GM18511 (cell line): ENCODE results near the gene GREB1.

ENCODE experiments used
- ATAC-seq: cut with Tn5 transposase; IDR thresholded peaks from one replicate; pipeline ENCODE4 v1.9.1; 2021; ENCODE audit warnings: mild to moderate bottlenecking, moderate library complexity; ENCODE audit not compliant: unreplicated experiment

GREB1 gene

DNA sequence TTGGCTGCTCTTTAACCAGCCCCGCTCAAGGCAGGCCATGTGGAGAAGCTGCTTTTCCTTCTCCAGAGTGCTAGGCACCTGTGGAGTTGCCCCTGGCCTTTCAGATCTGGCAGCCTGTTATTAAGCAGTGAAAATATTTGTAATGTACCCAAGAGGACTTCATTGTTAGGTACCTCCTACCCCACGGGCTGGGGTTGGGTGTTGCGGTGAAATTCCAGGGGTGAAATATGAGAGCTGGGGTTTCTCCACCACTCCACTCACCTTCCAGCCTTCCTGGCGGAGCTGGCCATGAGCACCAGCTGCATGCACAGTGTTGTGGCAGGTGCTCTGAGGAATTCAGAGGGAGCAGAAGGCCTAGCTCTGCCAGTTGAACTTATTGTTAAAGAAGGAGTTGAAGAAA lies 97.0 kb downstream of the GREB1 start:
- ATAC-seq, result no peak

GRCh38 chr2:11631462-11631861 lies 97.6 kb downstream of the GREB1 start:
- no peak for ATAC-seq

- no peak for ATAC-seq
These were observed 100.2 kb downstream of the GREB1 start for GRCh38 chr2:11633923-11634478.

- ATAC-seq, result no peak
These were observed 100.7 kb downstream of the GREB1 start for GRCh38 chr2:11634584-11634983.

- ATAC-seq, result no peak
These were observed 101.3 kb downstream of the GREB1 start for GRCh38 chr2:11635141-11635540.

DNA sequence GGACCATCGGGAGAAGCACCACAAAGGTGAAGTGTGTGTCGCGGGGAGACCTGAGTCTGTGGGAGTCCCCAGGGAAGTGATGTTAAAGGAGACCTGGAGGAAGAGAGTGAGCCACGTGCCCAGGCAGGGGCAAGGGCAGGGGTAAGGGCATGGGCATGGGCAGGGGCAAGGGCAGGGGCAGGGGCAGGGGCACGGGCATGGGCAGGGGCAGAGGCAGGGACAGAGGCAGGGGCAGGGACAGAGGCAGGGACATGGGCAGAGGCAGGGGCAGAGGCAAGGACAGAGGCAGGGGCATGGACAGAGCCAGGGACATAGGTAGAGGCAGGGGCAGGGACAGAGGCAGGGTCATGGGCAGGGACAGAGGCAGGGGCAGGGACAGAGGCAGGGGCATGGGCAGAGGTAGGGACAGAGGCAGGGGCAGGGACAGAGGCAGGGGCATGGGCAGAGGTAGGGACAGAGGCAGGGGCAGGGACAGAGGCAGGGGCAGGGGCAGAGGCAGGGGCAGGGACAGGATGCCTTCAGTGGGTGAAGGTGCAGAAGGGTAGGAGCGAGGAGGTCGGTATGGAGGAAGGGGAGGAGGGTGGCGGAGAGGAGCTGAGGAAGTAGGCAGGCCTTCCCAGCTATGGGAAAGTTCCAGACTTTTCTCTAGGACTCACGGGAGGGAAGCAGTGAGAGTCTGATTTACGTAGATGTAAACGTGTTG lies 102.9 kb downstream of the GREB1 start:
- ATAC-seq, result no peak

GRCh38 chr2:11637546-11637945 lies 103.7 kb downstream of the GREB1 start:
- no peak for ATAC-seq

DNA sequence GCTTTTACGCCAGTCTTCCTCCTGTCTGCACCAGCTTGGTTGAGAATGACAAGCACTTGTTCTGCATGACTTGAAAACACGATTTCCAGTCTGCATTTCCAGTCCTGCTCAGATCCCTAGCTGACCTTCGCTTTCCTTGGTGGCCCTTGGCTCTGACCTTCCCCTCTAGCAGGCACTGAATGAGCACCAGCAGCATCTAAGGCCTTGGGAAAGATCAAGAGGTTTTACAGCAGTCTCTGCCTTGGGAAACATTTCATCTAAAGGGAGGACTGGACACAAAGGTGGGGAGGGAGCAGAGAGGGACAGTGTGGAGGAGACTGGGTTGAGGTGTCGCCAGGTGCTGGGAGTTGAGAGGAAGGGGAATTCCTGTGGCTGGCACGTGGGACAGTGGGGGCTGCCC lies 105.7 kb downstream of the GREB1 start:
- ATAC-seq, result no peak

DNA sequence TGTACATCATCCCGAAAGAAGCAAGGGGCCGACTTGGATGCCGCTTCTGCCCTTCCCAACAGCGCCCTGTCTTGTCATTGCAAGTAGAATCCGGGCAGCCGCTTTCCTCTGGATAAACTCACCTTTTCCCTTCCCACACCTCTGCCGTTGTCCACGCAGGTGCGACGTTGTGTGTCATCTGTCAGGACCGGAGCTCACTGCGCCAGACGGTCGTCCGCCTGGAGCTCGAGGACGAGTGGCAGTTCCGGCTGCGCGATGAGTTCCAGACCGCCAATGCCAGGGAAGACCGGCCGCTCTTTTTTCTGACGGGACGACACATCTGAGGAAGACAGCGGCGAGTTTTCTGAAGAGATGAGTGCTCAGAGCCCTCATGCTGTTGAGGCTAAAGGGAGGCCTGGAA lies 106.3 kb downstream of the GREB1 start:
- ATAC-seq, result no peak

- ATAC-seq, result no peak
These were observed 109.1 kb downstream of the GREB1 start for GRCh38 chr2:11642972-11643371.

- no peak for ATAC-seq
These were observed 110.4 kb downstream of the GREB1 start for GRCh38 chr2:11644293-11644692.

- no peak for ATAC-seq
These were observed 112.7 kb downstream of the GREB1 start for GRCh38 chr2:11646530-11646929.

DNA sequence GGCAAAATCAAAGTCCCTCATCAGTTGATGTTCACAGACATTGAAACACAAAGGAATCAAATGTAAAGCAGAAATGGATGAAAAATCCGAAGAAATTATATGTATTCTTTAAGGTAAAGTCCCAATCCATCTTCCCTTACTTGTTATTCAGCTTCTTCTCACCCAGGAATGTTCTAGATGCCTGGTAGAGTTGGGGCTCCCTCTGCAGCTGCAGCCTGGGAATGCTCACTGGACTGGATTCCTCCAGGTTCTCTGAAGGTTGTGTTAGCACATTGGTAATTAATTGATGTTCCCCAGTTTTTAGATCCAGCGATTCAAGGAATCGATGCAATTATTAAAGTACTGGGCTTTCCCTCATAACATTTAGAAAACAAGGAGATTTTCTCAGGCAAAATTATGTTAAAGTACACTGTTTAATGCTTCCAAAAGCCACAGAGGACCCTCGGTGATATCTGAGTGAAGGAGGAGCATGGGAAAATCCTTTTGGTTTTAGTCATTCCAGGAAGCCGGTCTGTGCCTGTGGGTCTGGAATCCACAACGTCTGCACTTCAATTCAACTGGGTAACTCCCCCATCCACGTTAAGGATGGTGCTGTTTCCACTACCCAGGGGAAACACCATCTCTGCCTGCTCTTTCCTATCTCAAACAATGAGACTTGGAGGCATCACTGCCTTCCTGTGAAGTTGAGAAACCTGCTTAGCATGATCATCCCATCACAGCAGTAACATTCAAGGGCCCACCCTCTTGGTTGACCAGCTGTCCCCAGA lies 114.2 kb downstream of the GREB1 start:
- ATAC-seq, result no peak

DNA sequence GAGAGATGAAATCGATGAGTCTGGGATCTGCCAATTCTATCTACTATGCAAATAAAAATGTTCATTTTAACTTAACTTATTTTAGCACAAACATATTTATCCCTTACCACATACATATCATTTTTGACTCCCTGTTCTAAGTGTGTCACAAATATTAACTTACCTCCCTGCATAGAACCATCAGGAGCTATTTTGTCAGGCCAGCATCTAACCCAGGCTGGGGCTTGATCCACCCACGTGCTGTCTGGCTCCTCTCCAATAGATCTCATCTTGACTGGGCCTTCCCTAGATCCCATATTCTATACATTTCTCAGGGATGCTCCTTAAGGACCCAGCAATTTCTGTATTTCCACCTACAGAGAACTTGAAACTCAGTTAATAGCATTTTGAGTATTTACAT lies 115.2 kb downstream of the GREB1 start:
- no peak for ATAC-seq

DNA sequence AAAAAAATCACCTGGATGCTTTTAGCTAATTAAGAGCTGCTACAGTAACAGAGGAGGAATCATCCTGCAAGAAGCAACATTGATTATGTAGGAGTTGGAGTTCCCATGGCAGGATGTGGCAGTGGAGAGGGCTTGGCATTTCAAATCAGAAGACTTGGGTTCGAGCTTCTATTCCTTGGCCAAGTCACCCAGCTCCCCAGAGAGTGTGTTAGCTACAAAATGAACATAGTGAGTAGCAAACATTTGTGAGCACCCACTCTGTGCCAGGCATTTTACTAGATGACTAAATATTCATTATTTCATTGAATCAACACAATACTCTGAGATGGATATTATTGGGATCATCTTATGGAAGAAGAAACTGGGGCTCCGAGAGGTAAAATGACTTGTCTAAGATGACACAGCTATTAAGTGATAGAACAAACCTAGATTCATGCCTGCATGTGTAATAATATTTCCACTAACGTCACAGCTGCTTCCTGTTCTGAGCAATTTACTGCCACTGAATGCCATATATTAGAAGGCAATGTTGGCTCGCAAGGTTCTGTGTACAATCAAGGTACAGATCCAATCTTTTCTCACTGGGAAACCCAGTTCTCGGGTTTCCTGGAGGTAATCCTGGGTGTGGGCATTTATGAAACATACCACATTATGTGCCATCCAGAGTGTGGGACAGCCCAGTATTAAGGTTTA lies 118.2 kb downstream of the GREB1 start:
- no peak for ATAC-seq

GRCh38 chr2:11652553-11652952 lies 118.7 kb downstream of the GREB1 start:
- ATAC-seq, result no peak

DNA sequence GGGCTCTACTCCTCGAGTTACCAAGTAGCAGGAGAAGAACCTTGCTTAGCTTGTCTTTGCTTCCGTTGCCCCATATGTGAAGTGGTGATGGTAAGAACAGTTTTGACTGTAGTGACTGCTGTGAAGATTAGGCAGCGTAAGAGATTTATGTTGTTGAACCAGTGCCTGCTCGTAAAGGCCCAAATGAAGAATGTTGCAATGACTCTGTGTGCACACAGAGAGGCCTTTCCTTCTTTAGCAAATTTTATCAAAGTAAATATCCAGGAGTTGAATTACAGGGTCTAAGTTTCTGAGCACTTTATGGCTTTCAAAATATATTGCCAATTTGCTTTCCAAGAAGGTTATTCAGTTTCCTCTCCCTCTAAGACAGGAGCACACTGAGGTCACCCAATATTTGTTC lies 121.7 kb downstream of the GREB1 start:
- ATAC-seq, result no peak

DNA sequence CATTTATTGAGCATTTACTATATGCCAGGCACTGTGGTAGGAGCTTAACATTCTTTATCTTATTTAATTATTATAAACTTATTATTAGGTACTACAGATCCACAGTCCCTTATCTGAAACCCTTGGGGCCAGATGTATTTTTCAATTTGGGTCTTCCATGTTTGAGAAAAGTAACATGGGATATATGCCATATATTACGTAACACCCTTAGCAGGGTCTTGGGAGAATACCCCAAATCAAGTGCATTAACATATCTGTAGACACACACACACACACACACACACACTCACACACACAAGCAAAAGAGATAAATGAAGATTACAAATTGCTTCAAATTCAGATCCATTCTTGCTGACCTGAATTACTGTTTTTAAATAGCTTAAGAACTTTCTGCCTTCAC lies 122.4 kb downstream of the GREB1 start:
- ATAC-seq, result no peak

DNA sequence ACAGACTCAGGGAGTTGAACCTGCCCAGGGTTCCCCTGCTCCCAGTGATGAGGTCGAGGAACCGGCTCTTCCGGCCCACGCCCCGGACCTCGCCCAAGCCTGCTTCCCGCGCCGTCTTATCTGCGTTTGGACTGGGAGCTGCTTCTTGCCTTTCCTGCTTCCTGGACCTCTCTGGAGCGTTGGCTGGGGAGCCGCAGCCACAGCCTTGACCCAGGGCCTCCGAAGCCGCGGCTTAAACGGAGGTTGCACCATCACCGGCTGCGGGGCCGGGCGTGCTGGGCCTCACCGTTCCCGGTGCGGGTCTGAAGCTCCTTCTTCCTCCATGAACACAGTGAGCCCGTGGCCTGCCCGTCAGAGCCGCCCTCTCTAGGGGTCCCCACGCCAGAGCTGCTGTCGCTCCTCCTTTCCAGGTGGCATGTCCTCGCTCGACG lies 122.8 kb downstream of the GREB1 start:
- ATAC-seq, result no peak

DNA sequence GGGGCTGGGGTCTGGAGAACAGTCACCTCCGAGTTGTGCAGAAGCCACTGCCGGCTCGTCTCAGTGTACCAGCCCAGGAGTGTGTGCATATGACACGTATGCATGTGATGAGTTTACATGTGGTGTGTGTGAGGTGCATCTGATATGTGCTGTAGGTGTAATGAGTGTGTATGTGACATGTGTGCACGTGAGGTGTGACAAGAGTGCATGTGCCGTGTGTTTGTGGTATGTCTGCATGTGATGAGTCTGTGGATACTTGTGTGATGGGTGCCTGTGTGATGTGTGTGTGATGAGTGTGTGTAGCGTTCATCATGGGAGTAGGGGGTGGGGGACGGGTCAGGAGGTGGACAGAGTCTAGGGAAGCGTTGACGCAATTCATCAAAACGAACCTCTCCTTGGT lies 123.3 kb downstream of the GREB1 start:
- no peak for ATAC-seq

DNA sequence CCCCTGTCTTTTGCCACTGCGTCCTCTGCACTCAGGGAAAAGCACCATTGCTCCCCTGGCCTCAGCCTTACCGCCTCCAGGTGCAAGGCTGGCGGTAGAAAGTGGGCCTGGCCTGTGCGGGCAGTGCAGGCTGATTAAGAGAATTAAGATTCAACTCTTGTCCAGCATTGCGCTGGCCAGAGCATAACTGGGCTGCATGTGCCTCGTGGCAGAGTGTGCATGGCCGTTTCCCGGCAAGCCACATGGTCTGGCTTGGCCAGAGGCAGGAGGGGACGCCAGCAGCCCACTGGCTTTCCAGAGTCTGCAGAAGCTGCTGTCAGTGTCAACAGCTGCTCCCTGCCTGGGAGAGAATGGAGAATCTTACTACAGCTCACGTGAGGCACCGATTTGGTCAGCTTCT lies 123.8 kb downstream of the GREB1 start:
- no peak for ATAC-seq
